LoVo (cell line): ENCODE results near the gene P2RY4.
"Not testable (repeated sequence)": the region's sequence is repeated elsewhere in the genome, so short reads cannot be mapped to it uniquely, and the experiment has no call there.

Experiments
- DNase-seq: peaks from one replicate; pipeline ENCODE4 v3.0.0-alpha.2; 2016; ENCODE audit warnings: low spot score

P2RY4 gene

DNA sequence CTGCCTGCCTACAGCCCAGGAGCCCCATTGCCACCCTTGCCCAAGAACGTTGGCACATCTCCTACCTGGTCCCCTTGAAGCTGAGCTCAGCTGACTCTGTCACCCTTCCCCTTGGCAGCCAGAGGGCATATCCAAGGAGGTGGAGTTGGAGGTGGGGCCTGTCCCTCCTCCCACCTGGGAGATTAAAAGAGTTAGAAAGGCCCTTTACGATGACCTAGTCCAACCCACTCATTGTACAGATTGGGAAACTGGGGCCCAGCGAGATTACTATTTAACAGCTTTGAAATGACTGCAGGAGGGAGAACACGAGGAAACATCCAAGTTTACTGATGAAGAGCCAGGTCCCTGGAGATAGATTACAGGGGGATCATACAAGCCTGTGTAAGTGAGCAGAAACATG, at the start of gene P2RY4:
TSS of gene P2RY4 (minus strand) at position 101 of the 400 bp plus-strand sequence. CDS start 580 bp downstream, outside the sequence.
- no peak for DNase-seq

DNA sequence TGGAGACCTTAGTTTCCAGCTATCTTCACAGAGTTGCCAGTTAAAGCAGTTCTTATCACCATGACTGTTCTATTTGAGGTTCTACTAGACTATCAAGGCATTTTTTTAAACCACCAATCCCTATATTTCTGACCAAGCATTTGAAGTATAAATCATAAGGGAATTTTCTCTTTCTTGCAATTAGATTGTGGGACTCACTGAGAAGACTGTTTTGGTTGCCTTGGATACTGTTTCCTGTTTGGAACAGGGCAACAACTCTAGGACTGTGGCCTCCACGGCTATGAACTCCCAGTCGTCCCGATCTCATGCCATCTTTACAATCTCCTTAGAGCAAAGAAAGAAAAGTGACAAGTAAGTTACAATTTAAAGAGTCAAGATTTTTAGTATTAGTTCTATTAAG, 41.7 kb upstream of the P2RY4 start:
- no peak for DNase-seq

DNA sequence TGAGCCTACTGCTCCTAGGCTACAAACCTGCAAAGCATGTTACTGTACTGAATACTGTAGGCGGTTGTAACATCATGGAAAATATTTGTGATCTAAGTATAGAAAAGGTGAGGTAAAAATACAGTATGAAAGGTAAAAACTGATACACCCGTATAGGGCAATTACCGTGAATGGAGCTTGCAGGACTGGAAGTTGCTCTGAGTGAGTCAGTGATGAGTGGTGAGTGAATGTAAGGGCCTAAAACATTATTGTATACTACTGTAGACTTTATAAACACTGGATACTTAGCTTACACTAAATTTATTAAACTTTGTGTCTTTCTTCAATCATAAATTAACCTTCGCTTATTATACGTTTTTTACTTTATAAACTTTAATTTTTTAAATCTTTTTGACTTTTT, 33.6 kb upstream of the P2RY4 start:
- no peak for DNase-seq

DNA sequence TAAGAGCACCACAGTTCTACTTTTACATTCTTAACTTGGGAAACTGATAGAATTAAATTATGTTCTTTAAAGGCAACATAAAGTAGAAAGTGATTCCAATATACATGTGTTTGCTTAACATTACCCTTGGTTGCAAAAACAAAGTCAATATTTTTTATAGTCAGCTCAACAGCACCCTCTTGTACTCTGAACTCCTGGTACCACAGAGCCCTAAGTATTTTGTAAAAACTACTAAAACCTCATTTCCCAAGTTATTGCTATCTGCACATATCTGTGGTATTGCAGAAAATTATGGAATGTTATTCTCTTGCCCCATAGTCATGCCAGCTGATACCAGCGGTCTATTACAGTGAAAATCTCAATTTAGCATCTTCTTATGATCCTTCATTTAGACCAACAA, 32.8 kb upstream of the P2RY4 start:
- DNase-seq: no peak

DNA sequence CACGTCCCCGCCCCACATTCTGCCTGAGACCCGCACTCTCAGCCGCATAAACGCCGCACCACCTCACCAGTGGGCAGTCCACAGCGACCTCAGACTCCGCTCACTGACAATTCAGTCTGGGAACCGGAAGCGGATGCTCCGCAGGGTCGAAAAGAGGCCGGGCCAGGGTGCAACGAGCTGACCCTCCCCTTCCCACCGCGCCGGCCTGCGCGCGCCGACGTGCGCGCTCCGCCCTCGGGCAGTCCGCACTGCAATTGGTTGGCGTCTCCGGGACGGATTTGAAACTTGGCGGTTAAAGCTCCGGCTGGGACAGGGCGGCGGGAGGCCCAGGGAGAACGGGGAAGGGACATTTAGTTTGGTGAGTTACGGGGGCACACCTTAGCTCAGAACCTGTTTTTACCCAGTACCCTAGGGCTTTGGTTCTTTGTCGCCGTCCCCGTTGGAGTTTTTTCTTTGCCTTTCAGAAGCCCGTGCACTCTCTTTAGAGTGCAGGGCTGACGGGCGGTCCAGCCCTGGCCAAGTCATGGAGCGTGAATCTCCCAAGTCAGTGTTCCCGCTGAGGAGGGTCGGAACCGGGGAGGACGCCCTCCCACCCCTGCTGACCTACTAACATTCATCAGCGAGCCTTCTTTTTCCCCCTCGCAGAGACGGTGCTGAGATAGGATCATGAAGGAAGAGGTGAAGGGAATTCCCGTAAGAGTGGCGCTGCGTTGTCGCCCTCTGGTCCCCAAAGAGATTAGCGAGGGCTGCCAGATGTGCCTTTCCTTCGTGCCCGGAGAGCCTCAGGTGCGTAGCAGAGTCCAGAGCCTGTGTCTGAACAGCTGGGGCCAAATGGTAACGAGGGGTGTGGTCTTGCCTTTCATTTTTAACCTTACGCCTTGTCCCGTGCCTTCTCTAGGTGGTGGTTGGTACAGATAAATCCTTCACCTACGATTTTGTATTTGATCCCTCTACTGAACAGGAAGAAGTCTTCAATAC, 30.1 kb upstream of the P2RY4 start, which contains the start of the genes KIF4A and PDZD11:
TSS of gene KIF4A (plus strand) at position 312 of the 978 bp plus-strand sequence. CDS start at position 667, 355 bp downstream.
TSS of gene PDZD11 (minus strand) at position 135 of the 978 bp plus-strand sequence. CDS start 586 bp downstream, outside the sequence.
- DNase-seq: peak; percentile 77

- no peak for DNase-seq
Observed at GRCh38 chrX:70289168-70289792, 29.3 kb upstream of the P2RY4 start.

DNA sequence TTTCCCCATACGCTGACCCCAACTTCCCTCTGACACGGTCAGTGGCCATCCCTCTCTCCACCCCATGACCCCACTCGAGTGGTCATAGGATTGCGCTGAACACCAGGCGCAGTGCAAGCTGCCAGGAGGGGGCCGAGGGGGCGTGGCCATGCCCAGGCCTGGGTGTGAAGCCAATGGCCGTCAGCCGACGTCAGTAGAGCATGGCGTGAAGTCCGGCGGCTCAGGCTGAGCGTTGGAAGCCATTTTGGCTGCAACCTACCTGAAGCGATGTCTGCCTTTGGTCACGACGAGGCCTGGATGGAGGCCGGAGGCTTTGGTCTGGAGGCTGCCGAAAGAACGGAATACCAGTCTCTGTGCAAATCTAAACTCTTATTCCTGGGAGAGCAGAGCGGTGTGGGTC, 21.9 kb upstream of the P2RY4 start, which contains the start of gene RAB41:
TSS of gene RAB41 (plus strand) at position 222 of the 400 bp plus-strand sequence. CDS start at position 268, 46 bp downstream.
- DNase-seq: no peak

DNA sequence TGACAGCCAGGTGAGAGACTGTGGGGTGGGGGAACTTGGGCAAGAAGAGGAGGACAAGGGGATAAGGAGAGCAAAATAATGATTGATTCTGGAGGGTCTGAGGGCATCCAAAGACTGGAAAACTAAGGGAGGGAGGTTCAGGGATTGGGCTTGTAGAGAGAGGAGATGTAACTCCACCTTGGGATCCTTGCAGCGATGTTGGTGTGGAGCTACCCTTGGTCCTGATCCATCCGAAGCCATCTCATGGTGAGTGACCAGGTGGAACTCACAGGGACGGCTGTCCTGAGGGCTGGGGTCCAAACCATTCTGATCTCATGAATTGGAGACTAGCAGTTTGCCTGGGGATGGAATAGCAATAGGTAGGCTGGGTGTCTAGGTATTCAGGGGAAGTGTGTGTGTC, 20.6 kb upstream of the P2RY4 start:
- no peak for DNase-seq

GRCh38 chrX:70279081-70279480, 19.1 kb upstream of the P2RY4 start:
- no peak for DNase-seq

DNA sequence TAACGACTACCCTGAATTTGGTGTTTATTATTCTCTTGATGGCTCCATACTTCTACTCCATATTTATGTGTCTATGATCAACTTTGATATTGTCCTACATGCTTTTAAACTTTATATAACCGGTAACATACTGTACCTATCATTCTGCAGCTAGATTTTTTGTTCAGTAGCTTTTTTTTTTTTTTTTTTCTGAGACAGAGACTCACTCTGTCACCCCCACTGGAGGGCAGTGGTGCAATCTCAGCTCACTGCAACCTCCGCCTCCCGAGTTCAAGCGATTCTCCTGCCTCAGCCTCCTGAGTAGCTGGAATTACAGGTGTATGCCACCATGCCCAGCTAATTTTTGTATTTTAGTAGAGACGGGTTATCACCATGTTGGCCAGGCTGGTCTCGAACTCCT, 14.0 kb upstream of the P2RY4 start:
- DNase-seq: not testable (repeated sequence)

- DNase-seq: no peak
Observed at GRCh38 chrX:70268034-70268433, 8.0 kb upstream of the P2RY4 start, which contains the start of gene ARR3. ARR3 (plus strand) TSS chrX:70268334; CDS start chrX:70269386, 1,052 bp downstream.

GRCh38 chrX:70264784-70265183, 4.8 kb upstream of the P2RY4 start:
- no peak for DNase-seq

DNA sequence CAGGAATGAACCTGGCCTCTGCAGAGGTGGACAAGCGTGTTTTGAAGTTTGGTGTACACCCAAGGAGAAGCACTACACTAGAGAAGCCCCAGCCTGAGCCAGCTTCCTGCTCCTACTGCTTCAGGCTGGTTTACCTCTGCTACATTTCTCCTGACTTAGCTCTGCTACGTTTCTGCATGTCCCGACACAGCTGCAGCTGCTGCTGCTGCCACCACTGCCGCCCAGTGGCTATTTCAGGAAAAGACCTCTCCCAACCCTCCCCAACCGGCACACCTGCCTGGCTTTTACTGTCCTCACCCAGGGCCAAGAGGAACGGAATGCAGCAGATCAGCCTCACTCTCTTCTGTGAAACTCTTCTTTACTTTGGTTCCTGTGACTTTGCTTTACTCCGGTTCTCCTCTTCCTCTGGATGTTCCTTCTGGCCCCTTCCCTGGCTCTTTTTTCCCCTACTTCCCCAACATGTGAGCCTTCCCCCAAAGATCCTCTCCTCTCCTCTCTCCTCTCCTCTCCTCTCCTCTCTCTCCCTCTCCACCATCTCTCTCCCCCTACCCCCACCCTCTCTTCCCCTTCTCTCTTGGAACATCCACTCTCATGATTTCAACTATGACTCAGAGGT, 3.1 kb upstream of the P2RY4 start:
- DNase-seq: peak; percentile 26

DNA sequence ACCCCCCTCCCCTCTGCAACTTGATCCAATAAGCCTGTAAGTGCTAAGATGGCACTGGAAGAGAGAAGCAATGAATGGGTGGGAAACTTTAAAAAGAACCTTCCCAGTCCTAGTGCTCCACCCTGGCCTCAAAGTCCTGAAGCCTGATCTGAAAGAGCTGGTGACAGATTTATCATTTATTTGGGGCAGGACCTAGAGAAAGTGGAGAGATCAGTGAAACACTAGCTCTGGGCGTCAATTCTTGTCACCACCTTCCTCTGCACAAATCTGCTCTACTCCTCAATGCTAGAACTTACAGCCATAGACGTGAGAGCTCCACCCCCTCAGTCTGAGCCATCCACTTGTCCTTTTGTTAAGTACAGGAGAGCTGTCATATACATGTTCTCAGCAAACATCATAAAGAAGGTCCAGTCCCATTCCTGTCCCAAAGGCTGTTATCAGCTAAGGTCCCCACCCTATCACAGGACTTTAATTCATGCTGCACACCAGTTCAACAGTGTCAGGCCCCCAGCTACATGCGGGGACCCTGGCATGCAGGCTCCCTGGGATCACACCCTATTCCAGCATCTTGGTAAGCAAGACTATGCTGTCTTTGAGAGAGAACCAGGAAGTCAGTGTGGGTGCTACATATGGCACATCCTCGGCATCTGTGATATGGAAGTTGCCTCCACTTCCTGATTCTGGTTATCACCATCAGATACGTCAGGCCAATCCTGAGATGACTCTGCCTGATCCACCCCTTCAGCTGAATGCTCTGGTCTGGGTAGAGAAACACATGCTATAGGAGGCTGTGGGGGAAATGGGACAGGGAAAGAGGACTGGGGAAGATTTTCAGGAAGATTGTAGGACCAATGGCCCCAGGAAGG, 2.3 kb downstream of the P2RY4 start:
- no peak for DNase-seq

GRCh38 chrX:70255452-70255851, 4.6 kb downstream of the P2RY4 start:
- no peak for DNase-seq

GRCh38 chrX:70254909-70255308, 5.1 kb downstream of the P2RY4 start:
- DNase-seq: no peak

DNA sequence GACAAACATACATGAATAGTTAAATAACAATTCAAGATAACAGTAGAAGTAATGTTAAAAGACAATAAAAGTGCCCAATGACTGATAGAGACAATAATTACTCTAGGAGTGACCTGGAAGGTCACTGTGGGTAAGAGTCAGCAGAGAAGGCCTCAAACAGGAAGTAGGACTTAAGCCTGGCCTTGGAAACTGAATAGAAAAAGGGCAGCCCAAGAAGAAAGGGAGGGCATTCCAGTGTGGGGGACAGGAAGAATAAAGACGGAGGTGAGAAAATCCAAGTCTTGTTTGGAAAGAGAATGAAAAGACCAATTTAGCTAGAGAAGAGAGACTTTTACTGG, 6.0 kb downstream of the P2RY4 start:
- DNase-seq: peak; percentile 9

DNA sequence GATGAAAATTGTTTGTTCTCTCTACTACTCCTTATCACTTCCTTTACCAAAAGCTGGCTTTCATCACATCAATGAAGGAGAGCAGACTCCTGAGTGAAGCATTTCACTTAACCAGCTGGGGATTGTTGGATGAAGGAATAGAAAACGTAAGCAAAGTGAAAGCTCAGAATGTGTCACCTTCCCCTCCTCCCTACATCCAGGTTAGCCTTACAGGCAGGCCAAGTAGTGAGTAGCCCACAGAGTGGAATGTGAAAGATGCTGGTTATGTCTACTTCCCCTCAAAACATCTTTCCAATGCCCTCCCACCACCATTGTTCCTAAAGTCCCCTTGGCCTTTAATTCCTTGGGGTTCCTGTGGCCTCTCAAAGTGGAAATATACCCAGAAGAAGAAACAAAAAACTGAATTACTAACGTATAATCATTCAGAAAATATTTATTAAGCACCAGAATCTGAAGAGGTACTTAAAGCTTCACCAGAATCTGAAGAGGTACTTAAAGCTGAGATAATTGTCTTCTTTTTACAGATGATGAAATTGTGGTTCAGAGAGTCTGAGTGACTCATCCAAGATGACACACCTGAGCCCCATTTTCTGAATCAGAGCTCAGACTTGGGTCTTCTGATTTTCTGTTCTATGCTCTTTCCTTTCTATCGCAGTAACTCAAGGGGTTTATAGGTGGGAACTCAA, 6.5 kb downstream of the P2RY4 start:
- DNase-seq: peak; percentile 5

GRCh38 chrX:70252491-70252890, 7.5 kb downstream of the P2RY4 start:
- no peak for DNase-seq

- DNase-seq: no peak
Observed at GRCh38 chrX:70247252-70247651, 12.8 kb downstream of the P2RY4 start.

DNA sequence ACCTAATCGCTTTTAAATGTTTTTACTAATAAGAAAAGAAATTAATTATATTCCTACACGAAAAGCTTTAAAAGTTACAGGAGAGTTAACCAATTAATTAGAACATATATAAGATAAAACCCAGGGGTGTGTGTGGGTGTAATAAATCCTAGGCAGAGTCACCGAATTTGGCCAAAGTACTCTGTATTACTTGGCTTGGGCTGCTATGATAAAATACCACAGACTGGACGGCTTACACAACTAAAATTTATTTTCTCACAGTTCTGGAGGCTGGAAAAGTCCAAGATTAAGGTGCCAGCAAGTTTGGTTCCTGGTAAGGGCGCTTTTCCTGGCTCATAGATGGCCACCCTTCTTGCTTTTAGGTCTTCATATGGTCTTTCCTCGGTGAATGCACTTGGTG, 15.1 kb downstream of the P2RY4 start:
- no peak for DNase-seq
